Measurements from ENCODE around the gene MSI2. TPM values are rescaled to one million over a fixed set of nuclear protein-coding genes. Genes with fewer than 3 reads are reported as not detected.
A peak's percentile ranks its signal among the peaks of the same experiment; 100 is the strongest.

The MSI2 gene
- total RNA-seq, 1 donor from 2014 or later: 26.6 TPM

DNA sequence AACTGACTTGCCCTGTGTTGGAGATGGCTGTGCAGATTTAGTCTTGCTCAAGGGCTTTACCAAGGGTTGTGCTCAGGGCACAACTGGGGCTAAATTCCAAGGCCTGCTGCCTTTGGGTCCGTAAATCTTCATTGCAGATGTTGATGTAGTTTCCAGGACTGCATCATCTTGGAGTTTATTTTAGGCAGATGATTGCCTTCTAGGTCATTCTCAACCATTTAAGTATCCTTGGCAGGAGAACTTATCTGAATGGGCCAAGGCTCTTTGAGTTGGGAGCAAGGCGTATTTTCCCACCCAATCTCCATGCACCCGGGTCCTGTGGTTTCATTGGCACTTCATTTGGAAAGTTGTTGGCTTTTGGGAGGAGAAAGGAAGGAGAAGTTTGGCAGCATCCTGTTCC, 200.3 kb downstream of the MSI2 start:
- no peak overlapping the region for H3K4me3 ChIP-seq (ENCODE audit: low read depth, low read length)
- no peak for DNase-seq (ENCODE audit: low read depth)
- TF ChIP-seq, protein P1, sequence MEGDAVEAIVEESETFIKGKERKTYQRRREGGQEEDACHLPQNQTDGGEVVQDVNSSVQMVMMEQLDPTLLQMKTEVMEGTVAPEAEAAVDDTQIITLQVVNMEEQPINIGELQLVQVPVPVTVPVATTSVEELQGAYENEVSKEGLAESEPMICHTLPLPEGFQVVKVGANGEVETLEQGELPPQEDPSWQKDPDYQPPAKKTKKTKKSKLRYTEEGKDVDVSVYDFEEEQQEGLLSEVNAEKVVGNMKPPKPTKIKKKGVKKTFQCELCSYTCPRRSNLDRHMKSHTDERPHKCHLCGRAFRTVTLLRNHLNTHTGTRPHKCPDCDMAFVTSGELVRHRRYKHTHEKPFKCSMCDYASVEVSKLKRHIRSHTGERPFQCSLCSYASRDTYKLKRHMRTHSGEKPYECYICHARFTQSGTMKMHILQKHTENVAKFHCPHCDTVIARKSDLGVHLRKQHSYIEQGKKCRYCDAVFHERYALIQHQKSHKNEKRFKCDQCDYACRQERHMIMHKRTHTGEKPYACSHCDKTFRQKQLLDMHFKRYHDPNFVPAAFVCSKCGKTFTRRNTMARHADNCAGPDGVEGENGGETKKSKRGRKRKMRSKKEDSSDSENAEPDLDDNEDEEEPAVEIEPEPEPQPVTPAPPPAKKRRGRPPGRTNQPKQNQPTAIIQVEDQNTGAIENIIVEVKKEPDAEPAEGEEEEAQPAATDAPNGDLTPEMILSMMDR (conservative IDR thresholded peaks at IDR 0.05; ENCODE audit: low read depth, low read length): no peak

DNA sequence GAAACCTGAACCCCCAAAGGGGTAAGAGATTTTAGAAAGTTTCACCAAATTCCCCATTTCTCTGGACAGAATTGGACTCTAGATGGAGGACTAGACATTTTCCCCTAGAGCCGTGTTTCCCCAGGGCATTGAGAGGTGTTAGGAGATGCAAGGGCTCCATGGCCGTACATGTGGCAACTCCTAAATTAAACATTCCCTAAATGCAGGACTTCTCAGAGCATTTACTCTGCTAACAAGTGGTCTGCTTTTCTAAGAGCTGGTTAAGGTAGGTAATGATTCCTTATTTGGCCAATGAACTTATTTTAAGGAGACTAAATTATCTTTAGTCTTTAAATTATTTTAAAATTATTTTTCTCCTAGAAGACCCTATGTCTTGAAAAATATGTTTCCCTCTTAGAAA, 200.9 kb downstream of the MSI2 start:
- TF ChIP-seq, protein P1 (conservative IDR thresholded peaks at IDR 0.05; ENCODE audit: low read depth, low read length): no peak
- DNase-seq (ENCODE audit: low read depth): no peak
- no peak overlapping the region for H3K4me3 ChIP-seq (ENCODE audit: low read depth, low read length)

DNA sequence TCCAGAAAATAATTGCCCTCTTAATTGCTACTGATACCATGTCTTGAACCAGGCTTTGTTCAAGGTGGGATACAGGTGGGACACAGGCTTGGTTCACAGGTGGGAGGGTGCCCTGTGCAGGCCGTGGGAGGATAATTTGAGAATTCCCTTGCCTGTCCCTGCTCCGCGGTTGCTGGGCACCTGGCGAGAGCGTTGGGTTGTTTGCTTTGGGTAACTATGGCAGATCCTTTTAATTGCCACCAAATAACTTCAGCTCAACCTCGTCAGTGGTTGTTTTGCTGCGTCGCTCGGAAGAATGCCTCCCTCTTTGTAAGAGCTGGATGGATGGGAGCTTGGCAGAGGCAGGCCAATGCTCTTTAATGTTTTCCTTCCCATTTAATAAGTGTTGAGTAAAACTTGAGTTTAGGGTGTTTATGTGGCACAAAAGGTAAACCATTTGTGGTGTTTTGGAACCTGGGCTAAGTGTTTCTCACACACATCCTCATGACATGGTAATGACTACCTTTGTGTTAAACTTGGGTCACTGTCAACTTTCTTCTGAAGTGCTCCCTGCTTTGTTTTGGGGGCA, 202.5 kb downstream of the MSI2 start:
- TF ChIP-seq, protein P1 (conservative IDR thresholded peaks at IDR 0.05; ENCODE audit: low read depth, low read length): no peak
- no peak overlapping the region for H3K4me3 ChIP-seq (ENCODE audit: low read depth, low read length)
- no peak for DNase-seq (ENCODE audit: low read depth)

DNA sequence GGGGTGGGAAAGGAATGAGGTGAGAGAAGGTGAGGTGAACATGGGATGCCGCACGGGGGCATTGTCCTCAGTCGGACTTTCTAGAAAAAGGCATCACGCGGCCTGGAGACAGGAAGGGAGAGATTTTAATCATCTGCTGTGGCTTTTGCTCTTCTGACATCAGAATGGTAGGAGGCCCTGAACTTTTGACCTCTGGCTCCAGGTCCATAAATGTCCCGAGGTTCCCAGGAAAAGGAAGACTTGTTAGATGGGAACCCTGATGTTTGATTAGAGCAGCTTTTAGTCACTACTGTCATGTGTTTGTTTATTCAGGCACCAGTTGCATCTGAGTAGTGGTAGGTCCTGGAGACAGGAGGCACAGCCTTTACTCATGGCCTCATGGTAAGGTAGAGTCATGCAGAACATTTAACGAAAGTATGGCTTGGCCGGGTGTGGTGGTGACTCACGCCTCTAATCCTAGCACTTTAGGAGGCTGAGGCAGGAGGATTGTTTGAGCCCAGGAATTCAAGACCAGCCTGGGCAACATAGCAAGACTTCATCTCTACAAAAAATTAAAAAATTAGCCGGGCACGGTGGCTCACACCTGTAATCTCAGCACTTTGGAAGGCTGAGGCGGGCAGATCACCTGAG, 203.1 kb downstream of the MSI2 start:
- no peak overlapping the region for H3K4me3 ChIP-seq (ENCODE audit: low read depth, low read length)
- TF ChIP-seq, protein P1 (conservative IDR thresholded peaks at IDR 0.05; ENCODE audit: low read depth, low read length): no peak
- DNase-seq (ENCODE audit: low read depth): peak; percentile 51

DNA sequence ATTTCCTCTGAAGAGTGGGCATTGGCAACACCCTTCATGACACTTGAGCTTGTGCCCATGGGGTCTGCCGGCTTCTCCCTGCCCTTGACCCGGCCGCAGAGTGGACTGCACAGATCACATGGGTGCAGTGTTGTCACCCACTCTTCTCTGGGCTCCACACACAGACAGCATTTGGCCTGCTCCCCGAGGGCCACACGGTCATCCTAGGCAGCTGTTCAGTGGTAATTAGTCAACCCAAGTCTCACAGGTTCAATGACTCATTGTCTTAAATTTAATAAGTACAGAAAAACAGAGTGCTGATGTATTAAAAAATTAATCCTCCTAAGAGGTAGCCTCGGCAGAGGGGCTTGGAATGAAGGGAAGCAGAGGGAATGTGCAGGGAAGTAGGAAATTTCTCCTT, 204.8 kb downstream of the MSI2 start:
- H3K4me3 ChIP-seq (ENCODE audit: low read depth, low read length): no peak overlapping the region
- DNase-seq (ENCODE audit: low read depth): no peak
- TF ChIP-seq, protein P1 (conservative IDR thresholded peaks at IDR 0.05; ENCODE audit: low read depth, low read length): no peak

DNA sequence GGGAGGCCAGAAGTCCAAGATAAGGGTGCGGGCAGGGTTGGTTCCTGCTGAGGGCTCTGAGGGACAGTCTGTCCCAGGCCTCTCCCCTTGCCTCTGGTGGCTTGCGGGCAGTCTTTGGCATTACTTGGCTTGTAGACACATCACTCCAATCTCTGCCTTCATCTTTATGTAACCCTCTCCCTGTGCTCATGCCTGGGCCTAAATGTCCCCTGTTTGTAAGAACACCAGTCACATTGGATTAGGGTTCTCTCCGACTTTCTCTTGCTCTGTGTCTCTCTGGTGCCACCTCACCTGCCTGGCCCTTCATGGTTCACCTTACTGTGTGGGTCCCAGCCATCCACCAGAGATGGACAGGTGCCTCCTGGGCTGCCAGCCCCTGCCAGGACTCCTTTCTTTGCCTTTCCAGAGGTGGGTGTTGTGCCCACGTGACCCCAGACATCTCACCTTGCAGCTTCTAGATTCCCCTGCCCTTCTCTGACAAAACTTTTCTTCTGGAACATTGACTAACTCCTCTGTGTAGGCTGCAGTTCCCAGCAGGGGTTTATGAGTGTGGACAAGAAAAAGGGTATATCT, 205.8 kb downstream of the MSI2 start:
- TF ChIP-seq, protein P1 (conservative IDR thresholded peaks at IDR 0.05; ENCODE audit: low read depth, low read length): no peak
- no peak for DNase-seq (ENCODE audit: low read depth)
- H3K4me3 ChIP-seq (ENCODE audit: low read depth, low read length): no peak overlapping the region
